Keratinocyte (primary cell): Measurements from ENCODE around the gene MTF1. TPM values are rescaled to one million over a fixed set of nuclear protein-coding genes. Genes with fewer than 3 reads are reported as not detected.

Experiments
- DNase-seq: peaks from one replicate; pipeline ENCODE4 v3.0.0-alpha.2; 2011; ENCODE audit warnings: low read depth, missing footprints, low spot score
- FAIRE-seq: peaks from 2 replicates; lab custom pipeline; 2011; peaks lifted over from hg19 to GRCh38; lab: Jason Lieb, UNC
- H2AFZ ChIP-seq: 2 replicates; pipeline ENCODE4 v1.6.0; 2012; ENCODE audit warnings: low read length, control low read depth, inconsistent platforms; ENCODE audit not compliant: control insufficient read depth
- H3K27ac ChIP-seq: 2 replicates; pipeline ENCODE4 v1.5.1; 2011; ENCODE audit warnings: low read length; ENCODE audit not compliant: control insufficient read depth, insufficient read depth
- H3K27me3 ChIP-seq: 3 replicates; pipeline ENCODE4 v1.6.0; 2011; ENCODE audit warnings: low read length; ENCODE audit not compliant: control insufficient read depth, insufficient read depth; ENCODE audit errors: extremely low read depth
- H3K36me3 ChIP-seq, 2 experiments: 2 replicates in 1 of 2; 3 replicates in 1 of 2; pipeline ENCODE4 v1.5.1; 2011; ENCODE audit warnings: low read length in 2 of 2, mild to moderate bottlenecking in 1 of 2; ENCODE audit not compliant: control insufficient read depth in 2 of 2, insufficient read depth in 2 of 2; ENCODE audit errors: extremely low read depth in 1 of 2
- H3K4me1 ChIP-seq: 3 replicates; pipeline ENCODE4 v1.5.1; 2011; ENCODE audit warnings: low read length; ENCODE audit not compliant: control insufficient read depth, insufficient read depth; ENCODE audit errors: extremely low read depth
- H3K4me2 ChIP-seq: 3 replicates; pipeline ENCODE4 v1.6.0; 2011; ENCODE audit warnings: low read depth, low read length; ENCODE audit not compliant: control insufficient read depth, insufficient read depth; ENCODE audit errors: extremely low read depth
- H3K4me3 ChIP-seq, 3 experiments: fragments of 200-600 bp in 1 of 3; sonication (generic) in 1 of 3; 2 replicates in 2 of 3; 3 replicates in 1 of 3; pipeline ENCODE4 v1.5.1; 2011 to 2016; ENCODE audit warnings: low read length in 3 of 3, mild to moderate bottlenecking in 3 of 3, control low read depth in 2 of 3, inconsistent platforms in 1 of 3, low read depth in 1 of 3, mixed read lengths in 1 of 3, mixed run types in 1 of 3, moderate library complexity in 1 of 3; ENCODE audit not compliant: control insufficient read depth in 2 of 3, insufficient read depth in 2 of 3; ENCODE audit errors: extremely low read depth in 1 of 3
- H3K79me2 ChIP-seq: 2 replicates; pipeline ENCODE4 v1.6.0; 2012; ENCODE audit warnings: low read length; ENCODE audit not compliant: control insufficient read depth, insufficient read depth
- H3K9ac ChIP-seq: 3 replicates; pipeline ENCODE4 v1.6.0; 2011; ENCODE audit warnings: low read length; ENCODE audit not compliant: control insufficient read depth, insufficient read depth; ENCODE audit errors: extremely low read depth
- H3K9me1 ChIP-seq: 3 replicates; pipeline ENCODE4 v1.6.0; 2011; ENCODE audit warnings: low read length; ENCODE audit not compliant: control insufficient read depth, insufficient read depth; ENCODE audit errors: extremely low read depth
- H3K9me3 ChIP-seq: 2 replicates; pipeline ENCODE4 v1.5.1; 2012; ENCODE audit warnings: low read depth, low read length; ENCODE audit not compliant: control insufficient read depth
- H4K20me1 ChIP-seq: 3 replicates; pipeline ENCODE4 v1.6.0; 2011; ENCODE audit warnings: low read length; ENCODE audit not compliant: control insufficient read depth, insufficient read depth; ENCODE audit errors: extremely low read depth
- CTCF ChIP-seq, 3 experiments: IDR thresholded peaks in 1 of 3; conservative IDR thresholded peaks in 1 of 3; optimal IDR thresholded peaks in 1 of 3; 2 replicates in 2 of 3; 3 replicates in 1 of 3; pipeline versions ENCODE3 to v1.5.1; 2011; ENCODE audit warnings: low read length in 3 of 3, mild to moderate bottlenecking in 3 of 3, moderate library complexity in 2 of 3, control low read depth in 1 of 3, inconsistent platforms in 1 of 3; ENCODE audit not compliant: insufficient read depth in 2 of 3; ENCODE audit errors: extremely low read depth in 1 of 3
- EZH2 ChIP-seq: IDR thresholded peaks from one replicate; pipeline ENCODE4 v1.6.1; 2012; ENCODE audit warnings: inconsistent platforms, mild to moderate bottlenecking, low read length, moderate library complexity
- dilution Hi-C: fragments of 300-500 bp; cut with MboI; formaldehyde crosslinking; loops from one replicate; pipeline ENCODE4 v1.7.0; 2020; ENCODE audit warnings: low sequenced_read_pairs; ENCODE audit not compliant: extremely low pct_ligation_motif_present
- polyA plus RNA-seq, 5 experiments: library from polyadenylated mRNA; depleted of rRNA in 3 of 5; stranded (reverse) in 3 of 5; stranded (forward) in 1 of 5; unstranded in 1 of 5; fragments of >200 nt; gene quantifications; 1 replicate in 1 of 5; 2 replicates in 3 of 5; 3 replicates in 1 of 5; pipeline versions ENCODE4 v1.2.1 to v1.2.3, GENCODE V29; 2011 to 2012; ENCODE audit warnings: missing spikeins in 2 of 5, low read depth in 1 of 5, low replicate concordance in 1 of 5

MTF1 gene
- polyA plus RNA-seq, 1 donor (not counting 4 experiments of a cell fraction or from before 2014, with no cell fraction given): 13.1 TPM

GRCh38 chr1:37868466-37868865 lies 9.1 kb upstream of the MTF1 start:
- no peak overlapping the region for H3K27ac ChIP-seq
- dilution Hi-C loops: no loop called here
- DNase-seq (no peak), FAIRE-seq (no peak)
- no peak overlapping the region for H3K4me2 ChIP-seq
- no peak overlapping the region for H2AFZ ChIP-seq
- no peak overlapping the region for H3K9ac ChIP-seq
- no peaks in the 10 kb centered on the region for H3K79me2 ChIP-seq
- TF ChIP-seq CTCF (optimal IDR thresholded peaks at IDR 0.05 in 1 of 3, IDR thresholded peaks at IDR 0.05 in 1 of 3, conservative IDR thresholded peaks at IDR 0.05 in 1 of 3; ENCODE audit: extremely low read depth in 1 of 3, insufficient read depth in 2 of 3, low read length in 3 of 3) (no peak), EZH2 (no peak)
- H3K36me3 ChIP-seq: no peaks in the 10 kb centered on the region
- H4K20me1 ChIP-seq: no peaks in the 10 kb centered on the region
- H3K9me1 ChIP-seq: no peaks in the 10 kb centered on the region
- peaks cover 22% of the 10 kb centered on the region for H3K4me1 ChIP-seq
- H3K27me3 ChIP-seq: no peaks in the 10 kb centered on the region
- no peak overlapping the region for H3K4me3 ChIP-seq
- H3K9me3 ChIP-seq: no peaks in the 10 kb centered on the region

- dilution Hi-C loops: no loop called here
- H3K9me3 ChIP-seq: no peaks in the 10 kb centered on the region
- DNase-seq: no peak
- FAIRE-seq: no peak
- no peak overlapping the region for H2AFZ ChIP-seq
- no peaks in the 10 kb centered on the region for H3K36me3 ChIP-seq
- no peak overlapping the region for H3K9ac ChIP-seq
- H3K4me2 ChIP-seq: no peak overlapping the region
- no peaks in the 10 kb centered on the region for H4K20me1 ChIP-seq
- TF ChIP-seq CTCF (optimal IDR thresholded peaks at IDR 0.05 in 1 of 3, IDR thresholded peaks at IDR 0.05 in 1 of 3, conservative IDR thresholded peaks at IDR 0.05 in 1 of 3; ENCODE audit: extremely low read depth in 1 of 3, insufficient read depth in 2 of 3, low read length in 3 of 3) (no peak), EZH2 (no peak)
- no peaks in the 10 kb centered on the region for H3K79me2 ChIP-seq
- H3K4me1 ChIP-seq: peaks cover 22% of the 10 kb centered on the region
- H3K4me3 ChIP-seq: no peak overlapping the region
- no peaks in the 10 kb centered on the region for H3K9me1 ChIP-seq
- no peak overlapping the region for H3K27ac ChIP-seq
- H3K27me3 ChIP-seq: no peaks in the 10 kb centered on the region
These were observed 8.4 kb upstream of the MTF1 start for GRCh38 chr1:37867784-37868183.
